Hypothalamus (tissue), 51 donors: ENCODE measurements around the gene SPI1.
"Not testable (repeated sequence)": the region's sequence is repeated elsewhere in the genome, so short reads cannot be mapped to it uniquely, and the experiment has no call there.

ENCODE experiments used
- DNase-seq, 51 donors: peaks; one replicate each; lab custom pipeline; 2025; lab: John Stamatoyannopoulos, UW

The SPI1 gene

GRCh38 chr11:47345890-47346563, 32.3 kb downstream of the SPI1 start:
- no peak for DNase-seq

GRCh38 chr11:47342854-47343253, 35.5 kb downstream of the SPI1 start:
- DNase-seq = no peak

- DNase-seq = no peak
Observed at GRCh38 chr11:47342036-47342803, 36.1 kb downstream of the SPI1 start.

- no peak for DNase-seq
Observed at GRCh38 chr11:47340980-47341775, 37.2 kb downstream of the SPI1 start.

- DNase-seq = no peak
Observed at GRCh38 chr11:47340010-47340409, 38.3 kb downstream of the SPI1 start.

- no peak for DNase-seq
Observed at GRCh38 chr11:47338396-47339241, 39.7 kb downstream of the SPI1 start.

GRCh38 chr11:47337229-47337924, 41.0 kb downstream of the SPI1 start:
- DNase-seq = no peak

GRCh38 chr11:47336595-47336994, 41.8 kb downstream of the SPI1 start:
- no peak for DNase-seq

- no peak for DNase-seq
Observed at GRCh38 chr11:47335733-47336132, 42.6 kb downstream of the SPI1 start.

- not testable (repeated sequence) for DNase-seq
Observed at GRCh38 chr11:47334699-47335411, 43.5 kb downstream of the SPI1 start.

- no peak for DNase-seq
Observed at GRCh38 chr11:47333886-47334443, 44.4 kb downstream of the SPI1 start.

GRCh38 chr11:47333526-47333845, 44.9 kb downstream of the SPI1 start:
- DNase-seq = no peak

- no peak for DNase-seq
Observed at GRCh38 chr11:47332791-47333525, 45.4 kb downstream of the SPI1 start.

- DNase-seq = no peak
Observed at GRCh38 chr11:47332303-47332711, 46.0 kb downstream of the SPI1 start.

GRCh38 chr11:47331454-47332302, 46.7 kb downstream of the SPI1 start:
- no peak for DNase-seq

- no peak for DNase-seq
Observed at GRCh38 chr11:47329987-47330931, 48.1 kb downstream of the SPI1 start.
